HCT116 (cell line): Measurements from ENCODE around the gene SLC22A23. TPM values are rescaled to one million over a fixed set of nuclear protein-coding genes. Genes with fewer than 3 reads are reported as not detected.

ENCODE experiments used
- ATAC-seq: fragments of 200-7000 bp; cut with Tn5 transposase; 2 replicates; pipeline ENCODE4 v1.9.1; 2020; ENCODE audit warnings: mild to moderate bottlenecking, moderate library complexity
- BruUV-seq: library from RNA; stranded (reverse); fragments of 400-500 nt; replicated peaks from 2 replicates; lab custom pipeline; 2021; lab: Mats Ljungman, UMichigan
- CTCF ChIA-PET: fragments of 300-600 bp; sonication (Branson Sonifier 250); formaldehyde crosslinking; loops from one replicate; lab custom pipeline; 2021; ENCODE audit warnings: antibody characterized with exemption; lab: Charles Lee
- POLR2A ChIA-PET: fragments of 300-600, 350-600 bp; sonication (Branson Sonifier 250); formaldehyde crosslinking; loops from one replicate; lab custom pipeline; 2021; ENCODE audit warnings: antibody characterized with exemption; lab: Charles Lee
- RAD21 ChIA-PET, 2 experiments: fragments of 300-600 bp; sonication (Branson Sonifier 250); formaldehyde crosslinking; loops; one replicate each; lab custom pipeline; 2023; ENCODE audit warnings: low total read pairs in 2 of 2; ENCODE audit not compliant: uncharacterized antibody in 2 of 2, unreplicated experiment in 2 of 2, low non-redundant PET in 1 of 2; lab: Charles Lee
- DNase-seq: peaks from one replicate; pipeline ENCODE4 v3.0.0-alpha.2; 2010; ENCODE audit warnings: low read depth, low spot score
- H2AFZ ChIP-seq: fragments of 200-600 bp; shearing (Covaris generic), sonication (generic); 2 replicates; pipeline ENCODE4 v1.6.1; 2017; ENCODE audit warnings: low read depth, mixed run types, mixed read lengths, antibody characterized with exemption, low read length; ENCODE audit not compliant: poor library complexity, severe bottlenecking
- H3K27ac ChIP-seq: 2 replicates; pipeline ENCODE4 v1.5.1; 2012; ENCODE audit warnings: low read depth, low read length
- H3K27me3 ChIP-seq: fragments of 200-600 bp; sonication (generic); 2 replicates; pipeline ENCODE4 v1.6.1; 2016; ENCODE audit warnings: mixed run types, low read length, mixed read lengths; ENCODE audit not compliant: insufficient read depth
- H3K36me3 ChIP-seq, 2 experiments: fragments of 200-500 bp in 1 of 2; fragments of 200-600 bp in 1 of 2; sonication (Bioruptor generic) in 1 of 2; sonication (generic) in 1 of 2; 2 replicates each; pipeline versions ENCODE4 v1.5.1 to v1.6.1; 2014 to 2016; ENCODE audit warnings: low read length in 2 of 2, inconsistent platforms in 1 of 2, mixed read lengths in 1 of 2, mixed run types in 1 of 2; ENCODE audit not compliant: insufficient read depth in 2 of 2, control insufficient read depth in 1 of 2
- H3K4me1 ChIP-seq, 2 experiments: fragments of 200-600 bp in 1 of 2; sonication (generic) in 1 of 2; 2 replicates each; pipeline versions ENCODE4 v1.5.1 to v1.6.1; 2012 to 2017; ENCODE audit warnings: low read length in 2 of 2, inconsistent platforms in 1 of 2, mild to moderate bottlenecking in 1 of 2, mixed read lengths in 1 of 2, mixed run types in 1 of 2, moderate library complexity in 1 of 2; ENCODE audit not compliant: insufficient read depth in 2 of 2, control insufficient read depth in 1 of 2
- H3K4me2 ChIP-seq: fragments of 200-600 bp; sonication (generic); 2 replicates; pipeline ENCODE4 v1.6.1; 2017; ENCODE audit warnings: mixed run types, low read length, mixed read lengths
- H3K4me3 ChIP-seq, 2 experiments: fragments of 200-600 bp in 1 of 2; sonication (generic) in 1 of 2; replicated peaks in 1 of 2; 2 replicates each; pipeline ENCODE4 v1.5.1; 2011 to 2016; ENCODE audit warnings: low read length in 2 of 2, control low read depth in 1 of 2, low read depth in 1 of 2, mild to moderate bottlenecking in 1 of 2, mixed read lengths in 1 of 2, mixed run types in 1 of 2
- H3K79me2 ChIP-seq: fragments of 200-600 bp; sonication (generic); 2 replicates; pipeline ENCODE4 v1.6.1; 2017; ENCODE audit warnings: mild to moderate bottlenecking, mixed run types, low read length, moderate library complexity, mixed read lengths; ENCODE audit not compliant: insufficient read depth
- H3K9ac ChIP-seq: fragments of 200-600 bp; sonication (generic); 2 replicates; pipeline ENCODE4 v1.6.1; 2016; ENCODE audit warnings: low read length, mixed read lengths
- H3K9me2 ChIP-seq: fragments of 200-600 bp; sonication (generic), shearing (Covaris generic); 2 replicates; pipeline ENCODE4 v1.6.1; 2017; ENCODE audit warnings: mixed run types, mild to moderate bottlenecking, moderate library complexity; ENCODE audit not compliant: insufficient read depth
- H3K9me3 ChIP-seq, 2 experiments: fragments of 200-500 bp in 1 of 2; fragments of 200-600 bp in 1 of 2; sonication (Bioruptor generic) in 1 of 2; sonication (generic) in 1 of 2; 2 replicates each; pipeline ENCODE4 v1.6.1; 2014 to 2017; ENCODE audit warnings: low read length in 2 of 2, mixed read lengths in 2 of 2, inconsistent platforms in 1 of 2, low read depth in 1 of 2, mild to moderate bottlenecking in 1 of 2, mixed run types in 1 of 2, moderate library complexity in 1 of 2; ENCODE audit not compliant: control insufficient read depth in 1 of 2, insufficient read depth in 1 of 2
- H4K20me1 ChIP-seq: fragments of 200-600 bp; sonication (generic), shearing (Covaris generic); 2 replicates; pipeline ENCODE4 v1.6.1; 2017; ENCODE audit warnings: mixed run types, mild to moderate bottlenecking, moderate library complexity; ENCODE audit not compliant: insufficient read depth
- ATF3 ChIP-seq: IDR thresholded peaks from 2 replicates; pipeline ENCODE4 v1.6.1; 2012
- CEBPB ChIP-seq: IDR thresholded peaks from 2 replicates; pipeline ENCODE4 v1.6.1; 2012; ENCODE audit warnings: low read depth
- MAX ChIP-seq: IDR thresholded peaks from 2 replicates; pipeline ENCODE4 v1.6.1; 2012
- RAD21 ChIP-seq: IDR thresholded peaks from 2 replicates; pipeline ENCODE4 v1.6.1; 2012; ENCODE audit warnings: low read depth, mild to moderate bottlenecking
- REST ChIP-seq: IDR thresholded peaks from 2 replicates; pipeline ENCODE4 v1.6.1; 2012; ENCODE audit warnings: low read depth
- ZFX ChIP-seq: fragments of 450-650 bp; IDR thresholded peaks from 2 replicates; pipeline ENCODE4 v1.6.1; 2017
- ZNF274 ChIP-seq: fragments of 200-500 bp; sonication (Bioruptor generic); IDR thresholded peaks from 2 replicates; pipeline ENCODE4 v1.6.1; 2014; ENCODE audit warnings: mild to moderate bottlenecking, low read depth, low read length, inconsistent platforms
- intact Hi-C: fragments of 100-400 bp; cut with micrococcal nuclease; formaldehyde crosslinking; loops from 2 replicates; pipeline ENCODE4 v1.10.0; 2022
- total RNA-seq: library from RNA; stranded (reverse); gene quantifications from one replicate; pipeline ENCODE4 v1.2.1, GENCODE V29; 2021; ENCODE audit not compliant: unreplicated experiment
- TF ChIP-seq, protein P1 (sequence below): IDR thresholded peaks from 2 replicates; pipeline ENCODE4 v1.6.1; 2011; ENCODE audit warnings: mild to moderate bottlenecking, low read length, moderate library complexity; ENCODE audit not compliant: insufficient replicate concordance; ENCODE audit errors: extremely low read depth

The SLC22A23 gene
- total RNA-seq, 1 experiment from 2014 or later = 11.5 TPM

DNA sequence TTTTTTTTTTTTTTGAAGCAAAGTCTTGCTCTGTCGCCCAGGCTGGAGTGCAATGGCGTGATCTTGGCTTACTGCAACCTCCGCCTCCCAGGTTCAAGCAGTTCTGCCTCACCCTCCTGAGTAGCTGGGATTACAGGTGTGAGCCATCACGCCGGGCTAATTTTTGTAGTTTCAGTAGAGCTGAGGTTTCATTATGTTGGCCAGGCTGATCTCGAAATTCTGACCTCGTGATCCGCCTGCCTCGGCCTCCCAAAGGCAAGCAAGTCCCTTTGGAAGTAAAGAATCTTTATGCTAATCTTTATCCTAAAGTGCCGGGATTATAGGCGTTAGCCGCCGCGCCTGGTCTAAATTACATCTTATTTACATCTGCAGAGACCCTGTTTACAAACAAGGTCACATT lies 196.6 kb downstream of the SLC22A23 start:
- TF ChIP-seq ATF3 (no peak), ZNF274 (no peak), RAD21 (no peak), CEBPB (no peak), ZFX (no peak)
- TF ChIP-seq, protein P1, sequence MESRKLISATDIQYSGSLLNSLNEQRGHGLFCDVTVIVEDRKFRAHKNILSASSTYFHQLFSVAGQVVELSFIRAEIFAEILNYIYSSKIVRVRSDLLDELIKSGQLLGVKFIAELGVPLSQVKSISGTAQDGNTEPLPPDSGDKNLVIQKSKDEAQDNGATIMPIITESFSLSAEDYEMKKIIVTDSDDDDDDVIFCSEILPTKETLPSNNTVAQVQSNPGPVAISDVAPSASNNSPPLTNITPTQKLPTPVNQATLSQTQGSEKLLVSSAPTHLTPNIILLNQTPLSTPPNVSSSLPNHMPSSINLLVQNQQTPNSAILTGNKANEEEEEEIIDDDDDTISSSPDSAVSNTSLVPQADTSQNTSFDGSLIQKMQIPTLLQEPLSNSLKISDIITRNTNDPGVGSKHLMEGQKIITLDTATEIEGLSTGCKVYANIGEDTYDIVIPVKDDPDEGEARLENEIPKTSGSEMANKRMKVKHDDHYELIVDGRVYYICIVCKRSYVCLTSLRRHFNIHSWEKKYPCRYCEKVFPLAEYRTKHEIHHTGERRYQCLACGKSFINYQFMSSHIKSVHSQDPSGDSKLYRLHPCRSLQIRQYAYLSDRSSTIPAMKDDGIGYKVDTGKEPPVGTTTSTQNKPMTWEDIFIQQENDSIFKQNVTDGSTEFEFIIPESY = no peak
- Histone ChIP-seq H3K4me2 (peak overlapping the region; percentile 76), H2AFZ (no peak overlapping the region), H3K9ac (peak overlapping the region; percentile 92), H3K9me3 (no peaks in the 10 kb centered on the region), H3K27me3 (no peaks in the 10 kb centered on the region), H3K36me3 (peaks cover 13 to 26% of the 10 kb centered on the region in 2 experiments; a peak in 3 of 4 replicates), H4K20me1 (no peaks in the 10 kb centered on the region), H3K9me2 (no peaks in the 10 kb centered on the region), H3K4me1 (peaks cover 9 to 18% of the 10 kb centered on the region in 2 experiments; a peak in 3 of 4 replicates), H3K79me2 (peaks cover 65% of the 10 kb centered on the region), H3K4me3 (peak overlapping the region; percentile 74), H3K27ac (no peak overlapping the region)
- no peak for DNase-seq
- RAD21 ChIA-PET = no interaction called here
- ATAC-seq = no peak
- POLR2A ChIA-PET = no interaction called here
- intact Hi-C loops = no loop called here
- TSS peak; percentile 37 for BruUV-seq
- CTCF ChIA-PET = interaction anchor here (1.4 kb wide), 1 partner anchor 9 kb away, joined by 4 read pairs; no protein-coding TSS in a partner anchor

DNA sequence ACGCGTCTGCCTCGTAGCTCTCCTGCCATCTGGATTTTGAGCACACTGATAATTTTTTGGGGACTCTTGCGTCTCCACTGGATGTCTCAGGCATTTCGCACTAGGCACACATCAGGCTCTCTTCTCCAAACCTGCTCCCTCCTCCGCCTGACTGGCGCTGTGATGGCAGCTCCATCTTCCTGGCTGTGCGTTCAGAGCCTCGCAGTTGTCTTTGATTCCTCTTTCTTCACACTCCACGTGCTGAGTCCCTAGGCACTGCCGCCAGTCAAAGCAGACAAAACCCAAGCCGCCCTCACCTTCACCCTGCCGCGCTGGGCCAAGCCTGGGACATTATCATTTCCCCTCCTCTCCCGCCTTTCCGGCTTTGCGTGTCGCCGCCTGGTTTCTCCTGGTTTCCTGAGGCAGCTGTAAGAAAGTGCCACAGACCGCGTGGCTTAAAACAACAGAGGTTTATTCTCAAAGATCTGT lies 197.3 kb downstream of the SLC22A23 start:
- intact Hi-C loops = loop anchor here (2.0 kb wide), 1 partner anchor 133 kb away; no protein-coding TSS in a partner anchor
- DNase-seq (no peak), ATAC-seq (peak; percentile 44)
- Histone ChIP-seq H3K79me2 (peaks cover 58% of the 10 kb centered on the region), H2AFZ (no peak overlapping the region), H3K36me3 (peaks cover 10 to 23% of the 10 kb centered on the region in 2 experiments; a peak in 3 of 4 replicates), H3K4me2 (peak overlapping the region; percentile 76), H3K9me2 (no peaks in the 10 kb centered on the region), H3K27ac (peak overlapping the region; percentile 76), H3K4me1 (peaks cover 9 to 18% of the 10 kb centered on the region in 2 experiments; a peak in 3 of 4 replicates), H3K4me3 (peak overlapping the region; percentile 74), H3K9me3 (no peaks in the 10 kb centered on the region), H3K27me3 (no peaks in the 10 kb centered on the region), H4K20me1 (no peaks in the 10 kb centered on the region), H3K9ac (peak overlapping the region; percentile 92)
- ChIA-PET RAD21 (no interaction called here), POLR2A (interaction anchor here (1.2 kb wide), 1 partner anchor 20 kb away, joined by 3 read pairs; no protein-coding TSS in a partner anchor), CTCF (no interaction called here)
- TF ChIP-seq REST = no peak
- peak; percentile 35; the same call in 1 of the 2 replicates for TF ChIP-seq MAX
- no TSS peak for BruUV-seq
